ENCODE measurements around the gene EFCAB8. TPM values are rescaled to one million over a fixed set of nuclear protein-coding genes. Genes with fewer than 3 reads are reported as not detected.

The EFCAB8 gene
- total and polyA plus RNA-seq, 9 donors = 0.08 to 0.20 TPM; not detected in 7

- no peaks in the 10 kb centered on the region for H3K36me3 ChIP-seq
- no peaks in the 10 kb centered on the region for H3K4me1 ChIP-seq (ENCODE audit: insufficient read depth)
- H3K9me3 ChIP-seq = no peaks in the 10 kb centered on the region
- H3K4me3 ChIP-seq = no peak overlapping the region
- 48 to 50% (median 49%) methylated on average over 4 of the region's 4 CpGs for WGBS, 3 donors
- no peak overlapping the region for H3K27ac ChIP-seq
- no peak for DNase-seq
- intact Hi-C loops (cut with DNase I) = loop anchor here in 1 of 4 donors (10.0 kb wide), 1 partner anchor 60 kb away; no protein-coding TSS in a partner anchor
- TF ChIP-seq, protein P1, sequence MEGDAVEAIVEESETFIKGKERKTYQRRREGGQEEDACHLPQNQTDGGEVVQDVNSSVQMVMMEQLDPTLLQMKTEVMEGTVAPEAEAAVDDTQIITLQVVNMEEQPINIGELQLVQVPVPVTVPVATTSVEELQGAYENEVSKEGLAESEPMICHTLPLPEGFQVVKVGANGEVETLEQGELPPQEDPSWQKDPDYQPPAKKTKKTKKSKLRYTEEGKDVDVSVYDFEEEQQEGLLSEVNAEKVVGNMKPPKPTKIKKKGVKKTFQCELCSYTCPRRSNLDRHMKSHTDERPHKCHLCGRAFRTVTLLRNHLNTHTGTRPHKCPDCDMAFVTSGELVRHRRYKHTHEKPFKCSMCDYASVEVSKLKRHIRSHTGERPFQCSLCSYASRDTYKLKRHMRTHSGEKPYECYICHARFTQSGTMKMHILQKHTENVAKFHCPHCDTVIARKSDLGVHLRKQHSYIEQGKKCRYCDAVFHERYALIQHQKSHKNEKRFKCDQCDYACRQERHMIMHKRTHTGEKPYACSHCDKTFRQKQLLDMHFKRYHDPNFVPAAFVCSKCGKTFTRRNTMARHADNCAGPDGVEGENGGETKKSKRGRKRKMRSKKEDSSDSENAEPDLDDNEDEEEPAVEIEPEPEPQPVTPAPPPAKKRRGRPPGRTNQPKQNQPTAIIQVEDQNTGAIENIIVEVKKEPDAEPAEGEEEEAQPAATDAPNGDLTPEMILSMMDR (IDR thresholded peaks at IDR 0.05) = no peak
- TF ChIP-seq EP300 (IDR thresholded peaks at IDR 0.05) = no peak
- TF ChIP-seq POLR2A (IDR thresholded peaks at IDR 0.05) = no peak
- H3K27me3 ChIP-seq = no peaks in the 10 kb centered on the region
Observed at GRCh38 chr20:33005132-33005566, 146.4 kb downstream of the EFCAB8 start.

- WGBS, 3 donors = 73 to 86% (median 83%) methylated on average over 8 of the region's 8 CpGs
- intact Hi-C loops (cut with DNase I) = loop anchor here in 1 of 4 donors (10.0 kb wide), 1 partner anchor 59 kb away; no protein-coding TSS in a partner anchor
- Histone ChIP-seq H3K9me3 (no peaks in the 10 kb centered on the region), H3K4me3 (no peak overlapping the region), H3K27me3 (no peaks in the 10 kb centered on the region), H3K27ac (no peak overlapping the region), H3K4me1 (ENCODE audit: insufficient read depth) (no peaks in the 10 kb centered on the region), H3K36me3 (no peaks in the 10 kb centered on the region)
- TF ChIP-seq EP300 (IDR thresholded peaks at IDR 0.05) (no peak), POLR2A (IDR thresholded peaks at IDR 0.05) (no peak)
- TF ChIP-seq, protein P1 (IDR thresholded peaks at IDR 0.05) = no peak
- no peak for DNase-seq
Observed at GRCh38 chr20:33005908-33006775, 147.4 kb downstream of the EFCAB8 start.

GRCh38 chr20:33006776-33007375 lies 148.2 kb downstream of the EFCAB8 start:
- TF ChIP-seq, protein P1 (IDR thresholded peaks at IDR 0.05) = no peak
- no peak for TF ChIP-seq POLR2A (IDR thresholded peaks at IDR 0.05)
- no peak for TF ChIP-seq EP300 (IDR thresholded peaks at IDR 0.05)
- 73 to 83% (median 82%) methylated on average over 8 of the region's 8 CpGs for WGBS, 3 donors
- Histone ChIP-seq H3K27me3 (no peaks in the 10 kb centered on the region), H3K4me1 (ENCODE audit: insufficient read depth) (no peaks in the 10 kb centered on the region), H3K9me3 (no peaks in the 10 kb centered on the region), H3K36me3 (no peaks in the 10 kb centered on the region), H3K4me3 (no peak overlapping the region), H3K27ac (no peak overlapping the region)
- no peak for DNase-seq
- intact Hi-C loops (cut with DNase I) = loop anchor here in 1 of 4 donors (10.0 kb wide), 1 partner anchor 58 kb away; no protein-coding TSS in a partner anchor

- DNase-seq = no peak
- Histone ChIP-seq H3K36me3 (no peaks in the 10 kb centered on the region), H3K27me3 (no peaks in the 10 kb centered on the region), H3K27ac (no peak within 1 kb of the TSS), H3K4me1 (ENCODE audit: insufficient read depth) (no peaks in the 10 kb centered on the region), H3K4me3 (no peak within 1 kb of the TSS), H3K9me3 (no peaks in the 10 kb centered on the region)
- WGBS, 3 donors = 76 to 87% (median 85%) methylated on average over 8 to 11 of the region's 11 CpGs
- intact Hi-C loops (cut with DNase I) = loop anchor here in 1 of 4 donors (10.0 kb wide), 1 partner anchor 57 kb away; no protein-coding TSS in a partner anchor
- no peak for TF ChIP-seq POLR2A (IDR thresholded peaks at IDR 0.05)
- no peak for TF ChIP-seq EP300 (IDR thresholded peaks at IDR 0.05)
- TF ChIP-seq, protein P1 (IDR thresholded peaks at IDR 0.05) = no peak
Observed at GRCh38 chr20:33007376-33008335, 148.9 kb downstream of the EFCAB8 start, which contains the start of gene BPIFB2. BPIFB2 (plus strand) TSS chr20:33007704; CDS start chr20:33008575, 871 bp downstream.

Measured in ovary (tissue), 9 donors.